GM23338 (cell line): ENCODE data around the gene LIME1. TPM values are rescaled to one million over a fixed set of nuclear protein-coding genes. Genes with fewer than 3 reads are reported as not detected.

Source experiments
- ATAC-seq: fragments of 200-7000 bp; cut with Tn5 transposase; 3 replicates; pipeline ENCODE4 v1.9.1; 2020
- DNase-seq: peaks from one replicate; pipeline ENCODE4 v3.0.0-alpha.2; 2015; ENCODE audit warnings: low spot score
- H2AFZ ChIP-seq: fragments of 200-600 bp; sonication (generic); 2 replicates; pipeline ENCODE4 v1.8.0; 2016; ENCODE audit warnings: antibody characterized with exemption, mild to moderate bottlenecking, moderate library complexity
- H3F3A ChIP-seq: fragments of 200-600 bp; sonication (generic); replicated peaks from 2 replicates; pipeline ENCODE4 v1.8.0; 2017; ENCODE audit warnings: antibody characterized with exemption, mixed run types, low read depth
- H3K27ac ChIP-seq: fragments of 200-600 bp; sonication (generic); 2 replicates; pipeline ENCODE4 v1.6.1; 2016; ENCODE audit warnings: low read depth
- H3K27me3 ChIP-seq: fragments of 200-600 bp; sonication (generic); 2 replicates; pipeline ENCODE4 v1.8.0; 2016; ENCODE audit warnings: mild to moderate bottlenecking, mixed run types, moderate library complexity; ENCODE audit not compliant: insufficient read depth
- H3K36me3 ChIP-seq: fragments of 200-600 bp; sonication (generic); 2 replicates; pipeline ENCODE4 v1.8.0; 2016; ENCODE audit warnings: mild to moderate bottlenecking; ENCODE audit not compliant: insufficient read depth
- H3K4me1 ChIP-seq: fragments of 200-600 bp; sonication (generic); 2 replicates; pipeline ENCODE4 v1.8.0; 2016; ENCODE audit warnings: mild to moderate bottlenecking, moderate library complexity; ENCODE audit not compliant: insufficient read depth
- H3K4me2 ChIP-seq: fragments of 200-600 bp; sonication (generic); 2 replicates; pipeline ENCODE4 v1.7.1; 2017; ENCODE audit warnings: mixed run types
- H3K4me3 ChIP-seq: fragments of 200-600 bp; sonication (generic); 2 replicates; pipeline ENCODE4 v1.6.1; 2016; ENCODE audit warnings: mixed run types
- H3K79me2 ChIP-seq: fragments of 200-600 bp; sonication (generic); replicated peaks from 2 replicates; pipeline ENCODE4 v1.8.0; 2017; ENCODE audit warnings: mild to moderate bottlenecking; ENCODE audit not compliant: insufficient read depth
- H3K9me2 ChIP-seq: fragments of 200-600 bp; sonication (generic); 2 replicates; pipeline ENCODE4 v1.8.0; 2017; ENCODE audit not compliant: insufficient read depth
- H4K20me1 ChIP-seq: fragments of 200-600 bp; sonication (generic); replicated peaks from 2 replicates; pipeline ENCODE4 v1.8.0; 2017; ENCODE audit warnings: mild to moderate bottlenecking; ENCODE audit not compliant: insufficient read depth
- H3K27ac Mint-ChIP-seq: 2 replicates; pipeline ENCODE4 v1.8.0; 2020; ENCODE audit warnings: inconsistent platforms, mild to moderate bottlenecking, moderate library complexity, mixed read lengths
- H3K27me3 Mint-ChIP-seq: 3 replicates; pipeline ENCODE4 v1.8.0; 2022; ENCODE audit warnings: low read depth, mild to moderate bottlenecking, moderate library complexity, mixed read lengths, inconsistent platforms; ENCODE audit not compliant: insufficient read depth, poor library complexity
- H3K36me3 Mint-ChIP-seq: 3 replicates; pipeline ENCODE4 v1.8.0; 2021; ENCODE audit warnings: low read depth, mild to moderate bottlenecking, inconsistent platforms, moderate library complexity, mixed read lengths
- H3K4me1 Mint-ChIP-seq: 3 replicates; pipeline ENCODE4 v1.8.0; 2020; ENCODE audit warnings: mild to moderate bottlenecking, inconsistent platforms, mixed read lengths
- H3K4me3 Mint-ChIP-seq: 3 replicates; pipeline ENCODE4 v1.8.0; 2021; ENCODE audit warnings: moderate library complexity, mild to moderate bottlenecking, inconsistent platforms, mixed read lengths
- H3K9me3 Mint-ChIP-seq: 3 replicates; pipeline ENCODE4 v1.8.0; 2020; ENCODE audit warnings: moderate library complexity, mild to moderate bottlenecking, inconsistent platforms, mixed read lengths
- CREB1 ChIP-seq: fragments of 250-450 bp; sonication (Bioruptor Pico); IDR thresholded peaks from 2 replicates; pipeline ENCODE4 v1.5.0; 2020; ENCODE audit warnings: low read depth, mild to moderate bottlenecking, moderate library complexity
- CTCF ChIP-seq, 2 experiments: fragments of 200-600 bp in 1 of 2; sonication (generic) in 1 of 2; conservative IDR thresholded peaks; 2 replicates each; pipeline versions ENCODE4 v1.5.1 to v1.6.1; 2016 to 2017; ENCODE audit warnings: antibody characterized with exemption in 2 of 2, low read depth in 2 of 2, mild to moderate bottlenecking in 2 of 2, moderate library complexity in 1 of 2
- ETS1 ChIP-seq: IDR thresholded peaks from 2 replicates; pipeline ENCODE4 v1.6.1; 2016; ENCODE audit warnings: antibody characterized with exemption
- POLR2AphosphoS5 ChIP-seq: IDR thresholded peaks from 2 replicates; pipeline ENCODE4 v1.6.1; 2016; ENCODE audit warnings: antibody characterized with exemption, low read depth
- STAT1 ChIP-seq: IDR thresholded peaks from one replicate; pipeline ENCODE4 v1.6.1; 2016; ENCODE audit warnings: antibody characterized with exemption; ENCODE audit not compliant: unreplicated experiment
- ZNF114 ChIP-seq: fragments of 250-450 bp; sonication (Bioruptor Pico); IDR thresholded peaks from 2 replicates; pipeline ENCODE4 v1.5.0; 2020; ENCODE audit warnings: mild to moderate bottlenecking, moderate library complexity
- ZNF331 ChIP-seq: fragments of 250-450 bp; sonication (Bioruptor Pico); IDR thresholded peaks from 2 replicates; pipeline ENCODE4 v1.5.0; 2020; ENCODE audit warnings: low read depth, mild to moderate bottlenecking, moderate library complexity
- polyA plus RNA-seq: library from polyadenylated mRNA; unstranded; fragments of >200 nt; fragmentation: Nextera tagmentation; extraction: Ambion mirVana; gene quantifications from 2 replicates; pipeline ENCODE4 v1.2.1, GENCODE V29; 2016
- total RNA-seq: library from RNA; depleted of rRNA; stranded (reverse); fragments of >200 nt; shearing (Covaris generic); gene quantifications from 2 replicates; pipeline ENCODE4 v1.2.3, GENCODE V29; 2014

LIME1 gene
- total and polyA plus RNA-seq, 2 experiments from 2014 or later, result 4.7 to 12.2 TPM

- TF ChIP-seq ETS1 (no peak), ZNF114 (CRISPR knock-in tag) (no peak)
Measured at GRCh38 chr20:63743210-63743970, 6.9 kb downstream of the LIME1 start (continued).

- H3K4me3 Mint-ChIP-seq, result no peak overlapping the region
- H3K27me3 ChIP-seq, result no peaks in the 10 kb centered on the region
Measured at GRCh38 chr20:63744158-63744557, 7.7 kb downstream of the LIME1 start.

GRCh38 chr20:63744574-63745423 lies 8.3 kb downstream of the LIME1 start:
- Mint-ChIP-seq H3K27ac (no peak overlapping the region), H3K27me3 (peaks cover 3% of the 10 kb centered on the region), H3K36me3 (peaks cover 8% of the 10 kb centered on the region), H3K9me3 (no peaks in the 10 kb centered on the region; the same call in 2 of the 3 replicates), H3K4me1 (no peaks in the 10 kb centered on the region; the same call in 2 of the 3 replicates), H3K4me3 (no peak overlapping the region)
- H3K4me3 ChIP-seq, result no peak overlapping the region
- TF ChIP-seq POLR2AphosphoS5, result peak; percentile 32; the same call in 1 of the 2 replicates
- TF ChIP-seq ZNF114 (CRISPR knock-in tag), result no peak
- TF ChIP-seq CTCF (conservative IDR thresholded peaks at IDR 0.05; ENCODE audit: low read depth in 2 of 2), result no peak
- no peak for TF ChIP-seq STAT1
- H3K79me2 ChIP-seq, result no peaks in the 10 kb centered on the region
- DNase-seq (no peak), ATAC-seq (no peak)
- H4K20me1 ChIP-seq, result no peaks in the 10 kb centered on the region
- H3K36me3 ChIP-seq, result no peaks in the 10 kb centered on the region
- H3K9me2 ChIP-seq, result no peaks in the 10 kb centered on the region
- H3K27me3 ChIP-seq, result no peaks in the 10 kb centered on the region
- peaks cover 15% of the 10 kb centered on the region; the same call in 1 of the 2 replicates for H3F3A ChIP-seq
- H3K4me2 ChIP-seq, result no peak overlapping the region
- H2AFZ ChIP-seq, result no peak overlapping the region
- H3K4me1 ChIP-seq, result peaks cover 7% of the 10 kb centered on the region; the same call in 1 of the 2 replicates
- H3K27ac ChIP-seq, result peak overlapping the region; percentile 59; the same call in 1 of the 2 replicates

More at GRCh38 chr20:63744158-63744557, 7.7 kb downstream of the LIME1 start:
- Histone ChIP-seq H3K9me2 (no peaks in the 10 kb centered on the region), H3F3A (peaks cover 14% of the 10 kb centered on the region; the same call in 1 of the 2 replicates), H3K27ac (no peak overlapping the region), H3K36me3 (no peaks in the 10 kb centered on the region), H3K4me3 (no peak overlapping the region), H2AFZ (no peak overlapping the region), H3K79me2 (no peaks in the 10 kb centered on the region), H3K4me1 (peaks cover 7% of the 10 kb centered on the region; the same call in 1 of the 2 replicates), H4K20me1 (no peaks in the 10 kb centered on the region), H3K4me2 (no peak overlapping the region)
- Mint-ChIP-seq H3K36me3 (peaks cover 8% of the 10 kb centered on the region), H3K4me1 (no peaks in the 10 kb centered on the region; the same call in 2 of the 3 replicates), H3K9me3 (no peaks in the 10 kb centered on the region; the same call in 2 of the 3 replicates), H3K27me3 (peaks cover 3% of the 10 kb centered on the region), H3K27ac (no peak overlapping the region)
- DNase-seq (no peak), ATAC-seq (no peak)
- TF ChIP-seq ETS1, result no peak
- TF ChIP-seq ZNF331 (CRISPR knock-in tag), result no peak
- TF ChIP-seq CREB1 (CRISPR knock-in tag), result no peak
